GM19328 (cell line): ENCODE measurements around the gene HIF3A.
"Not testable (repeated sequence)": the region's sequence is repeated elsewhere in the genome, so short reads cannot be mapped to it uniquely, and the experiment has no call there.

Source experiments
- ATAC-seq: cut with Tn5 transposase; IDR thresholded peaks from one replicate; pipeline ENCODE4 v1.9.1; 2021; ENCODE audit warnings: mild to moderate bottlenecking, moderate library complexity; ENCODE audit not compliant: unreplicated experiment

Gene HIF3A

DNA sequence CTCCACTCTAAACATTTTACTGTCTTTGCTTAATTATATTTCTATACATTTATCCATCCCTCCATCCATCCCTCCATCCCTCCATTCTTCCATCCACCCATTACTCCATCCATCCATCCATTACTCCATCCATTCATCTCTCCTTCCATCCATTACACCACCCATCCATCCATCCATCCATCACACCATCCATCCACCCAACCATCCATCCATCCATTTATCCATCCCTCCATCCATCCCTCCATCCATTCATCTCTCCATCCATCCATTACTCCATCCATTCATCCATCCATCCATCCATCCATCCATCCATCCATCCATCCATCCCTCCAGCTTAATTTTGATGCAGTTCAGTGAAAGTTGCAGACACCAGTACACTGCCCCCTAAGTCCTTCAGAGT is 5.0 kb upstream of the HIF3A start:
- ATAC-seq: no peak

DNA sequence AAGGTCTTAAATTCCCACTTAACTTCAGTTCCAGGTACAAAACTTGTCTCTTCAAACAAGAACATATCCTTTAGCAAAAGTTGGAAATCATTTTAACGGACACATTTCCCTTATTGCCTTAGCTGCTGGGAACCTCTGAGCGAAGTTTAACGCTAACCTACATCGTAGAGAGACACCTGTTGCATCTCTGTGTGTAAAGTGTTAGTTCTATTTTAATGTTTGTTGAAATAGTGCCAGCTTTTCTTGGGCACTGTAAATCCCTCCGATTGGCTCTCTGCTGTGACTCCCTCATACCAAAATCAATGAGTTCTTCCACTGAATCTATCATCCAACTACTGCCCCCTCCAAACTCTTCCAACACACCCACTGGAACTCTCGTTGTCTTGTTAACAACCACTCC is 2.3 kb upstream of the HIF3A start:
- ATAC-seq: no peak

DNA sequence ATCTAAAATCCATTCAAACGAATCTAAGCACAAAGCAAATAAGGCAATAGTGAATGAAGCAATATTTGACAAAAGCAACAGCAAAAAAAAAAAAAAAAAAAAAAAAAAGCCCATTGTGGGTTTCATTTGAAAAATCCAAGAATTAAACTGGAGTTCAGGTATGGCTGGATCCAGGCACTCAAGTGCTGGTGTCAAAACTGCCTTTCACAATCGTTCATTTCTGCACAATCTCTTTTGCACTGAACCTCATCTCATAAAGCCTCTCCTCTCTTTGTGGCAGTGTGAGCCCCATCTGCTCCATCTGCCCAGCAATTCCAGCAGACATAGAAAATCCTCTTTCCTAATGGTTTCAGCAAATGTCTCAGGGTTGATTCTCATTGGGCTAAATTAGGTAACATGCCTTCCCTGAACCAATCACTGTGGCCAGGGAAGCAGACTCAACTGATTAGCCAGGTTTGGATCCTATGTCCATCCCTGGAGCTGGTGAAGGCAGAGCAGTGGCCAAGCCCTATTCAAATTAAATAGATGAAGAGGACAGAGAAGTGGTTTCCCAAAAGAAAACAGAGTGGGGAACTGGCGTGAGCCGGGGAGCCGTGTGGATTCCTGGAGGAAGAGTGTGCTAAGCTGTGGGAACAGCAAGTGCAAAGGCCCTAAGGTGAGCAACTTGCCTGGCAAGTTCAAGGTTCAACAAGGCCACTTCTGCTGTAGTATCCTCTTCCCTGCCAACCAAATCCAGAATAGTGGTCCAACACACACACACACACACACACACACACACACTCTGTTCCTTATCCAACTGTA is 1.2 kb upstream of the HIF3A start:
- ATAC-seq: no peak

DNA sequence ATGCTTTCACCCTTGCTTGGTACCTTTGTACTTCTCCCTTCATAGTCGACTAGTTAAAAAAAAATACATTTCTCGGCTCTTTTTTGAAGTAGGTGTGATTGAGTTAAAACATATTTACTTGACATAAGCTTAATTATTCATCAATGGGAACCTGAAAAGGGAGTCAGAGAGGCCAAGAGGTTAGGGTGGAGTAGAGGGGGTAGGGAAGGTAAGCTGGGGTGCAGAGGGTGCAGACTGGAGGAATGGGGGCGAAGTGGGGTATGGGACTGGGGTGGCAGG is 701 bp upstream of the HIF3A start:
- no peak for ATAC-seq

DNA sequence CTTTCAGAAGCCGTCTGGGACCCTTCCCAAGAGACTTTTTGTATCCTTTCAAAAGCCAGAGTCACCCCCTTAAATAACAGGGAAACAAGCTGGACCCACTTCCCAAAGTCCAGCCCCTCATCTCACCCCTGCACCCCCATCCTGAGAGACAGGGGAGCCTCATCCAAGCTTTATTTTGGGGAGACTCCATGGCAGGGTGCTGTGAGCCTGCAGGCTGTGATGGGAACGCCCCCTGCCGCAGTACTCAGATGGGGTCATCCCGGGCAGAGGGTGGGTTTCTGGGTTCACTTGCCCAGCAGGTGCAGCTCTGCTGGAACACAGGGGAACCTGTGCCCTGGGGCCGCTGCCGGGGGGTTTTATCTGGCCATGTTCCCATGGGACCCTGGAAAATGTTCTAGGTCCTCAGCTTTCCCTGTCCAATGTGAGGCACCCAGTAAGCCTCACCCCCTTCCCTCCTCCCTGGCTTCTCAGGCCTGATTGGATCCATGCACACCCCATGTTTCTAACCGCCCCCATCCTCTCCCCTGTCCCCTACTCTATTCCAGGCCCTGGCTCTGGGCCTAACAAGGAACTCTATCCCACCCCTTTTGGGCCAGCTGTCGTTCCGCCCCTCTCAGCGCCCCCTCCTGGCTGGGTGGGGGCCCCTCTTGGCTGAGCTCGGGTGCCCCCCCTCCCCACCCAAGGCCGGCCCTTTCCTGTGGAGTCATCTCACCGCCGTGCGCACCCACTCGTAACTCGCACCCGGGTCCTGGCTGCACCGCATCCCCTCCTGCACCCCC is 1.0 kb downstream of the HIF3A start:
- ATAC-seq: no peak

DNA sequence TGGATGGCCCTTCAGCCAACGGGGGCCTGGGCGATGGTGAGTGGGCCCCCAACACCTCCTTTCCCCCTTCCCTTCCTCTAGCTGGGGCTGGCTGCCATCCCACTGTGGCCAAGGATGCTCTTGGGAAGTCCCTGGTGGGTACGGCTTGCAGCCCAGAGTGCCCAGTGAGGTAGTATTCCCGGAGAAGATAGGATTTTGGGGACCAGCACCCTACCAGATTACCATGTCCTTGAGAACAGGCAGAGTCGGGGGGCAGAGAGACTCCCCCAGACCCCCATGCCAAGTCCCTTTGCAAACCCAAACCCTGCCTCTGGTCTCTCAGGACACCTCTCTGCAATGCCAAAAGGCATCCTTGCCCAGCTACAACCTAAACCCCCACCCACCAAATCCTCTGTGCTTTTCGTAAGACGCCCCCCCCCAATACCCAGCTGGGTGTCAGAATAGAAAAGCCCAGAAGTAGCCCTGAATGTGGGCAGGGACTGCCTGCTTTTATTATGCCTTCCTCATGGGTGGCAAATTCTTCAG is 1.7 kb downstream of the HIF3A start:
- no peak for ATAC-seq

DNA sequence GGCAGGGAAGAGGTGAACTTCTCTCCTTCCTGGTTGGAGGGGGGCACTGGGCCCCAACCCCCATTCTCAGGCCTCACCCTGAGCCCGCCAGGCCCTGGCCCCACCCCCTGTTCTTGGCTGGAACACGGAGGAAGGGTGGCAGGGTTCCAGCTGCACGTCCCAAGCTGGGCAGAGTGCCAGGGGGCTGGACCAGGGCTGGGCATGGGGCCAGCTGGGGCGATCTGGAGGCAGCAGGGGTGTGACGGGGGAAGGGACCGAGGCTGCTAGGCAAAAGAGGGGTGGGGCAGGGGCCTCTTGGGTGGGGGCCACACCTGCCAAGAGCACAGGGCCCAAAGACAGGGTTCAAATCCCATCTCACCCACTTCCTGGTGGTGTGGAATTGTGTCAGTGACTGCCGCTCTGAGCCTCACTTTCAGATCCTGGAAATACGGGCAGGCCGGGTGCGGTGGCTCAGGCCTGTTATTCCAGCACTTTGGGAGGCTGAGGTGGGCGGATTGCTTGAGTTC is 2.2 kb downstream of the HIF3A start:
- ATAC-seq: no peak

DNA sequence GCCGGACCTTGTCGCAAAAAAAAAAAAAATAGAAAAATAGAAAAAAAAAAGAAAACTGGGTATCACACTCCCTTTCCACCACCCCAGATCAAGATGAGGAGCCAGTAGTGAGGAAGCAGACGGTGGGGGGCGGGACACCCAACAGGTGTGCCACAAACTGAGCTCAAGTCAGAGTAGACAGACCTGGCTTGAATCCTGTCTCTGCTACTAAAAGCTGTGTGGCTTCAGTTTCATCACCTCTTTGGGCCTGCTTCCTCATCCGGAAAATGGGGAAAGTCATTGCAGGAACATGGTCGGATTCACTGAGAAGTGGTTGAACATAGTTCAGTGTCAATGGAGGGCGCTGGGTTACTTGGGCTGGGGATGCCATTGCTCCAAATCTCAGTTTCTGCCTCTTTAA is 2.9 kb downstream of the HIF3A start:
- no peak for ATAC-seq

DNA sequence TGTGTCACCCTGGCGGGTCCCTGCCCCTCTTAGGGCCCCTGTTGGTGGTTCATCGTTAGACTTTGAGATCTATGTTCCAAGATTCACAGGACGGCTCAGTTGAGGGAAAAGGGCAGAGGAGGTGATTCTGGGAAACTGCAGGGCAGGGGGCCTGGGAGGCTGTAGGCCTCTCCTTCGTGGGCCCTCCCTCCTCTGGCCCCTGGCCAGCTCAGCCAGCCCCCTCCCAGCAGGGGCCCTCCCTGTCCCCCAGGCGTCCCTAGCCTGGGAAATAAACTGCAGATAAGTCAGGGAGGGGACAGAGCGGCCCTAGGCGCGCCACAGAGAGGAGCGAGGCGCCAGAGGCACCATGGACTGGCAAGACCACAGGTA is 6.5 kb downstream of the HIF3A start:
- ATAC-seq: no peak

DNA sequence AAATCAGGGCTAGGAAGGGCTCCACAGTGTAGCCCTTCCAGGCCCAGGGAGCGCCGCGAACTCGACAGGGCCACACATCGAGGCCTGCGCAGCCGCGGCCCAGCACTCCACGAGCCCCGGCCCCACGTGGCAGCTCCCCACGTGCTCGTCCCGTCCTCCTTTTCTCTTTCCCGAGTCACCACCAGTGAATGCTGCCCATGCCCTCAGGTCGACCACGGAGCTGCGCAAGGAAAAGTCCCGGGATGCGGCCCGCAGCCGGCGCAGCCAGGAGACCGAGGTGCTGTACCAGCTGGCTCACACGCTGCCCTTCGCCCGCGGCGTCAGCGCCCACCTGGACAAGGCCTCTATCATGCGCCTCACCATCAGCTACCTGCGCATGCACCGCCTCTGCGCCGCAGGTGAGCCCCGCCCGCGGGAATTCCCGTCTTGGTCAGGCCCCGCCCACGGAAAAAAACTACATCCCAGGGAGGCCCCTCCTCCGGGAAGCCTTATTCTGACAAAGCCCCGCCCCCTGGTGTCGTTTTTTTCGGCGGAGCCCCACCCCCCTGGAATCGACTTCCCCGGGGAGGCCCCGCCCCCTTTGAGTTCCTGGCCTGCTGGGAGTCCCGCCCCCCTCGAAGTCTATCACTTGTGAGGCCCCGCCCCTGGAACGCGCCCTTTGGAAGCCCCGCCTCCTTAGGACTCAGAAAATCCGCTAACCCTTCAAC is 7.0 kb downstream of the HIF3A start:
- ATAC-seq: no peak

DNA sequence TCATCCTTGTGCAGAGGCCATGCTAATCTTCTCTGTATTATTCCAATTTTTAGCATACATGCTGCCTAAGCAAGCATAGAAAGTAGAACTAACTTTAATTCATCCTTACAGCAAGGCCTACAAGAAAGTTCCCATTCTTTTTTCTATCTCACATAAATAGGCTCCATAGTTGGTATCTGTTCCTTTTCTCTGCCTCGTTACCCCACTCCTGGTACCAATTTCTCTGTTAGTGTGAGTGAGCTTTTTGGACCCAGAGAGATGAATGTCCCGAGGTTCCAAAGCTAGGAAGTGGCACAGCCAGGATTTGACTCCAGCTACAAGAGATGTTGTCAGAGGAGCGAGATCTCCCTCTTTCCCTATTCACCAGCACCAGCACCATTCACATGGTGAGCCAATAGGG is 9.7 kb downstream of the HIF3A start:
- ATAC-seq: no peak

DNA sequence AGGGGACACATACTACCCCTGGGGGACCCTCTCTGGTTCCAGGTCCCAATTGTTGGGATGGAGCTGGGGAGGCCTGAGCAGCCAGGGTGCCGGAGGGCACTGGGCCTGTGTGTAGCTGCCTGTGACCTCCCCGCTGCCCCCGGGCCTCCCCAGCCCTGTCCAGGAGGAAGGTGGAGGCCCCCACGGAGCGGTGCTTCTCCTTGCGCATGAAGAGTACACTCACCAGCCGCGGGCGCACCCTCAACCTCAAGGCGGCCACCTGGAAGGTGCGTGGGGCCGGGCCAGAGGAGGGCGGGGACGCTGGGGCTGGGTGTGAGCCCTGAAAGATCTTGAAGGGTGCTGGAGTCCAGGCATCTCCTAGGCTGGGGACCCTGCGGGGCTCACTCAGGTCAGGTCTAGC is 11.7 kb downstream of the HIF3A start:
- no peak for ATAC-seq

DNA sequence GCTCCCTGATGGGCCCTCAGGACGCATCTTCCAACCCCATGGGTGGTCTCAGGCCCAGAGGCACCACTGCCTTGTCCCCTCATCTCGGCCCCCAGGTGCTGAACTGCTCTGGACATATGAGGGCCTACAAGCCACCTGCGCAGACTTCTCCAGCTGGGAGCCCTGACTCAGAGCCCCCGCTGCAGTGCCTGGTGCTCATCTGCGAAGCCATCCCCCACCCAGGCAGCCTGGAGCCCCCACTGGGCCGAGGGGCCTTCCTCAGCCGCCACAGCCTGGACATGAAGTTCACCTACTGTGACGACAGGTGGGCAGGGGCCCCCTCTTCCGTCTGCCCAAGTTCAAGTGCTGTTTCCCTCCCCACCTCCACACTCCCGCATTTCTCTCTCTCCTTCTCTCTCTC is 12.2 kb downstream of the HIF3A start:
- no peak for ATAC-seq

DNA sequence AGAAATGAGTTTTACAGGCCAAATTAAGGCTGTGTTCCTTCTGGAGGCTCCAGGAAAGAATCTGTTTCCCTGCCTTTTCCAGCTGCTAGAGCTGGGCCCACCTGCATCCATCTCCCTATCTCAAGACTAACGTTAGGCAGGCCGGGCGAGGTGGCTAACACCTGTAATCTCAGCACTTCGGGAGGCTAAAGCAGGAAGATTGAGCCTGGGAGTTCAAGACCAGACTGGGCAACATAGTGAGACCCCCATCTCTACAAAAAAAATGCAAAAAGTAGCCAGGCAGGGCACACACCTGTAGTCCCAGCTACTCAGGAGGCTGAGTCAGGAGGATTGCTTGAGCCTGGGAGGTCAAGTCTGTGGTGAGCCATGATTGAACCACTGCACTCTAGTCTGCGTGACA is 14.6 kb downstream of the HIF3A start:
- ATAC-seq: no peak

DNA sequence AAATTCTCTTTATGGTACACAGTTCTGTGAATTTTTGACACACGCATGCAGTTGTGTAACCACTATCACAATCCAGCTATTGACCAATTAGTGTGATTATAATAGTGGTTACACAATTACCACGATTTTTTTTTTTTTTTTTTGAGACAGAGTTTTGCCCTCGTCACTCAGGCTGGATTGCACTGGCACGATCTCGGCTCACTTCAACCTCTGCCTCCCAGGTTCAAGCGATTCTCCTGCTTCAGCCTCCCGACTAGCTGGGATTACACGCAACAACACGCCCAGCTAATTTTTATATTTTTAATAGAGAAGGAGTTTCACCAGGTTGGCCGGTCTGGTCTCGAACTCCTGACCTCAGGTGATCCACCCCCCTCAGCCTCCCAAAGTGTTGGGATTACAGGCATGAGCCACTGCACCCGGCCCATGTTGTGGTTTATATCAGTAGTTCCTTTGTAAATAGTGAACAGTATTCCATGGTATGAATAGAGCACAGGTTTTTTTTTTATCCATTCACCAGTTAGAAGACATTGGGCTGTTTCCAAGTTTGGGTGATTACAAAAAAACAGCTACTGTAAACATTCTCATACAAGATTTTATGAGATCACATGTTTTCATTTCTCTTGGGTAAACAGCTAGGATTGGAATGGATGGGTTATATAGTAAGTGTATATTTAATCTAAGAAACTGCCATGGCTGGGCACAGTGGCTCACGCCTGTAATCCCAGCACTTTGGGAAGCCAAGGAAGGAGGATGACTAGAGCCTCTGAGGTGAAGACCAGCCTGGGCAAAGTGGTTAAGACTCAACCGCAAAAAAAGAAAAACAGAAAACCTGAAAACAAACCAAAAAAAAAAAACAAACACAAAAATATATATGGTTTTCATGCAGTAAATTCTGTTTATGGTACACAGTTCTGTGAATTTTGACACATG is 17.0 kb downstream of the HIF3A start:
- ATAC-seq: not testable (repeated sequence)

DNA sequence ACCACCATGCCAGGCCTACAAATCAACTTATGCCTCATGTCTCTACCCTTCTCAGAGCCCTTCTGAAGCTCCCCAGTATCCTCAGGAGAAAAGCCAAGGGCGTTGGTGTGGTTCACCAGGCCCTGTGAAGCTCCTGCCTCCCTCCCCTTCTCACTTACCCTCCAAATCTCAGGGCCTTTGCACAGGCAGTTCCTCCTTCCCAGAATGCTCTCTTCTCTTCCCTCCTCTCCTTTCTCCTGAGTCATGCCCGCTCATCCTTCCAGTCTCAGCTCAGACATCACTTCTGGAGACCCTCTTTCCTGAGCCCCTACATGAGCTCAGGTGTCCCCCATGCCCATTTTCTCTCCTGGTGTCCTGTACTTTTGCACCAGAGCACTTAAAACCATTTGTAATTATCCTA is 20.5 kb downstream of the HIF3A start:
- no peak for ATAC-seq

DNA sequence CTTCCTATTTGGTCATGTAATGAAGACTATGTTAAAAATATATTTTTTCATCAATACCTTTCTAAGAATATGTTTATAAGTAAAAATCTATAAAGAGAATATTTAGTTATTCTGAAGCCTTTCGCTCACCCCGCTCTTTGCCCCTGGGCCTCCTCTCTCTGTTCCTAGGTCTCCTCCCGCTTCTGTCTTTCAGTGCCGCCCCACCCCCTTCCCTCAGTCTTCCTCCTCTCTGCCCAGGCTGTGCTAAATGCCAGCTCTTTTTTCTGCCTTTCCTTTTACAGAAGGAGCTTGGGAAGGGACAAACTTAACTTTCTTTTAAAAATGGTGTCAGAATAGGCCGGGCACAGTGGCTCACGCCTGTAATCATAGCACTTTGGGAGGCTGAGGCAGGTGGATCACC is 22.8 kb downstream of the HIF3A start:
- ATAC-seq: no peak

DNA sequence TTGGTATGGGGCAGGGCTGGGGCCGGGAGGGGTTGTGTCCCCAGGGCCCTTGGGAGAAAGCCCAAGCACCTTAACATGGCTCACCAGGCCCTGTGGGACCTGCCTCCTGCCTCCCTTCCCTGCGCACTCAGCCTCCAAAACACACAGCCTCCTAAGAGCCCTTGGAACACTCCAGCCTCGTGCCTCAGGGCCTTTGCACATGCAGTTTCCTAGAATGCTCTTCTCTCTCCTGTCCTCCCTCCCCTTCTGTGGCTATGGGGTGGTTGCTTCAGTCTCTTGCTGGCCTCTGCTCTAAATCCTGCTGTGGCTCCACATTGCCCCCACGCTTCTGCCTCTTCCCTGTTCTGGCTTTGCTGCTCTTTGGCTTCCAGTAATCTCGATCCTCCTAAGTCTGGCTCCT is 23.7 kb downstream of the HIF3A start:
- ATAC-seq: no peak

DNA sequence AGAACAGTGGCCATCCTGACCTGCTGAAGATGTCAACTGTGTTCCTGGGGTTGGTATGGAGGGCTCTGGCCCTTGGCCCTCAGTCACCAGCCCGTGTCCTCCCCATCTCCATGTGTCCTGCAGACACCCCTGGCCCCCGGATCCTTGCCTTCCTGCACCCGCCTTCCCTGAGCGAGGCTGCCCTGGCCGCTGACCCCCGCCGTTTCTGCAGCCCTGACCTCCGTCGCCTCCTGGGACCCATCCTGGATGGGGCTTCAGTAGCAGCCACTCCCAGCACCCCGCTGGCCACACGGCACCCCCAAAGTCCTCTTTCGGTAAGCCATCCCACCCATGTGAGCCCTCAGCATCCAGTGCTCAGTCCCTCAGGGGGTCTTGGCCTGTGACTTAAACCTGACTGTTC is 24.8 kb downstream of the HIF3A start:
- ATAC-seq: no peak

DNA sequence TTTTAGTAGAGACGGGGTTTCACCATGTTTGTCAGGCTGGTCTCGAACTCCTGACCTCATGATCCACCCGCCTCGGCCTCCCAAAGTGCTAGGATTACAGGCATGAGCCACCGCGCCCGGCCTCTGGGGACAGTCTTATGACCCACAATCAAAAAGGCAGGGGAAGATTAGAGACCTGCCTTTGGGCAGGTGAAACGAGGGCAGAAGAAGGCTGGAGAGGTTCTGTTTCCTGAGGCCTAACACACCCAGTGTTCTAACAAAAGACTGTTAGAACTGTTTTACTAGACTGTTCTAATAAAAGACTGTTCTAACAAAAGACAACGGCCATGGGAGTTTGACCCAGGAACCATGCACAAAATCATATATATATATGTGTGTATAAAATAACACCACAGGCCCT is 26.4 kb downstream of the HIF3A start:
- not testable (repeated sequence) for ATAC-seq

DNA sequence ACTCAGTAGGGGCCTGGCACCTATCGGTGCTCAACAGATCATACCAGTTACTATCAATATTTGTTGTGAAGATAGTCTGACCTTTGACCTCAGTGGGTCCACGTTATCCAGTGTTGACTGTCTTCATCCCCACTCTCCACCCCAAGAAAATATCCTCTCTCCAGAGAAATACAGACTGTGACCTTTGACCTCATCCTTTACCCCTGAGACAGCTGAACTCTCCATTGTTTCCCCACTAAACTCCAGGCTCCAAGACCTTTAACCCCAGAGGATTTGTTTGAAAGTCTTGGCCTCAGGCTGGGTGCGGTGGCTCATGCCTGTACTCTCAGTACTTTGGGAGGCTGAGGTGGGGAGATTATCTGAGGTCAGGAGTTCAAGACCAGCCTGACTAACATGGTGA is 27.4 kb downstream of the HIF3A start:
- ATAC-seq: no peak
